Activated naive CD4-positive, alpha-beta T cell (primary cell): Measurements from ENCODE around the gene C19orf25.

ENCODE experiments used
- DNase-seq, 4 experiments: peaks; one replicate each; lab custom pipeline; 2025; lab: John Stamatoyannopoulos, UW

C19orf25 gene

GRCh38 chr19:1433119-1434039 is 45.6 kb downstream of the C19orf25 start:
- no peak for DNase-seq

DNA sequence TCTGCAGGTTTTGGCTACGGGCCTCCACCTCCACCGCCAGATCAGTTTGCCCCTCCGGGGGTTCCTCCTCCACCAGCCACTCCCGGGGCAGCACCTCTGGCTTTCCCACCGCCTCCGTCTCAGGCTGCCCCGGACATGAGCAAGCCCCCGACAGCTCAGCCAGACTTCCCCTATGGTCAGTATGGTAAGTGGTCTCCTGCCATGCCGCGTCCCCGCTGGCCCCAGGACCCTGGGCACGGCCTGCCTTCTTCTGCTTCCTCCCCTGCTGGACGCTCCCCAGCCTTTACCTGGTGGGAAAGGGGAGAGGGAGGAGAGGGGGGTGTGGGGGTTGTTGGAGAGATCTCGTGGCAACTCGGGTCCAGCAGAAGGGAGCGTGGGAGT is 46.5 kb downstream of the C19orf25 start:
- DNase-seq = no peak

GRCh38 chr19:1431759-1432506 is 47.1 kb downstream of the C19orf25 start:
- DNase-seq = no peak

- no peak for DNase-seq
These were observed 48.8 kb downstream of the C19orf25 start for GRCh38 chr19:1430246-1430645.

DNA sequence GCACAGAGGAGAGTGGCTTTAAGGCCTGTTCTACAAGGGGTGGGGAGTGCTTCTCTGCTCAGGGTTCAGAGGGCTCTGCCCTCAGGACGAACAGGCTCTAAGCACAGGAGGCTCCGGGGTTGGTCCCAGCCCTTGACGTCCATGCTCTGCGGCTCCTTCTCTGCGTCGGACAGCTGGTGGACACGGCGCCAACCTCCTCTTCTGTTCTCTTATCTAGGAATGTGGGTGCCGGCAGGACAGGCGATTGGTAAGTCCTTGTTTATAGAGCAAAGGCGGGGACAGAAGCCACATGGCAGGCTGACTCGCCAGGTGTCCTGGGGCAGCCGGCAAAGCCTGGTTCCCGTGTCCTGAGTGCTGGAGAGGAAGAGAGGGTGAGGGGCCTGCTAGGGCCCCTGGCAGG is 49.3 kb downstream of the C19orf25 start:
- no peak for DNase-seq

GRCh38 chr19:1428738-1429391 is 50.1 kb downstream of the C19orf25 start:
- DNase-seq = no peak

DNA sequence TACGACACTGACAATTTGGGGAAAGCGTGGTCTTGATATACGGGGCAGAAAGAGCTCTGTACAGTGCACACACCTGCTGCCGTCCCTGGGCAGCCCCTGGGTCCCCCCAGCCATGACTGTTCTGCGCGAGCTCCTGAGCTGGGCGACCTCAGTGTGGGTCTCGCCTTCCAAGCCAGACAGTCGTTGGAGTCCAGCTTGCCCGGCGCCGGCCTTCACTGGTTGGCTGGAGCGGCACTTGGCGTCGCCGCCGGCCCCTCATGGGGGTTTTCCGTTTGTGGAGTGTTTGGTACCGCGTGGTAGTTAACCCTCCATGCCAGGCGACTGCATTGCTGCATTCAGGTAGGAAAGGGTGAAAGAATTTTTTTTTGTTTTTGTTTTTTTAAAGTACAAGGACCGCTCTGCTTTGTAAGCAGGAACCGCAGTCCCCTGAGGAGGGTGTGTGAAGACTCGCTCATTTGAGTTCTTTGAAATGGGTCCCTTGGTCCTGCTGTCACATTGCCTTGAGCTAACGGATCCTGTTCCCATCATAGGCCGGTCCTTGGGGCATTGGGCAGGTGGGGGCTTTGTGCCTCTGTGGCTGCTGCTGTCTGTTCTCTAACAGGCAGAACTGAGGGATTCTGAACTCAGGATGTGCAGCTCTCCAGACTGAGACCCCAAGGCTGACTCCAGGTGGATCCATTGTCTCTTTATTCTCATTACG is 51.6 kb downstream of the C19orf25 start:
- no peak for DNase-seq

GRCh38 chr19:1426736-1427135 is 52.3 kb downstream of the C19orf25 start:
- DNase-seq = no peak

GRCh38 chr19:1425902-1426301 is 53.1 kb downstream of the C19orf25 start:
- DNase-seq = no peak

DNA sequence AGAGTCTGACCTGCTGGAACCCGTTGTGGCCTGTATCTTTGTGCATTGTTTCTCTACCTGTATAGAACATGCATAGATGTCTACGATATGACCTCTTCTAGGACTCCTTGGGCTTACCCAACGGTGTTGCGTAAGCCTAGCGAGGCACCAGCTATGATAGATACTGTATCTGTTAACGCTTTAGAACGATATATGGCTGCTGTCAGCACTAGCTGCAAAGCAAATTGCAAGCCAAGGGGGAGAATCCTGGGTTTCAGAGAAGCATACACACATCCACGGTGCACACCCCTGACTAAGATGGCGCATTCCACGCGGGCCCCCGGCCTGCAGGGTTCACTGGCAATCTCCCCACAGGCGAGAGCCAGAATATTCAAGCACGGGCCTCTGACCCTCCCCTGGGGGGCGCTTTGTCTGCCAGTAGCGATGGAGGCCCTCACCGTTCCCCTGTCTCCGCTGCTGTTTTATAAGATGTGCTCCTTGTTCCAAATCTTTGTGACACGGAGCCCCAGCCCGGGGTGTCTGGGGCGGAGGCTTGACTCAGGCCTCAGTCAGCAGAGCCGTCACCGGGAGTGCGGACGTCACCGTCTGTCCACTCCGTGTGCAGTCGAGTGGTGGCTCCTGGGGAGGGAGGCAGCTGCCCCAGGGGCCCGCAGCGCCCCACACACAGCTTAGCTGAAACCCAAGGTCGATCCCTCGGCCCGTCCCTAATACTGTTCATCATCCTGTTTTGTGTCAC is 53.7 kb downstream of the C19orf25 start:
- no peak for DNase-seq

GRCh38 chr19:1424192-1424955 is 54.6 kb downstream of the C19orf25 start:
- DNase-seq = no peak

DNA sequence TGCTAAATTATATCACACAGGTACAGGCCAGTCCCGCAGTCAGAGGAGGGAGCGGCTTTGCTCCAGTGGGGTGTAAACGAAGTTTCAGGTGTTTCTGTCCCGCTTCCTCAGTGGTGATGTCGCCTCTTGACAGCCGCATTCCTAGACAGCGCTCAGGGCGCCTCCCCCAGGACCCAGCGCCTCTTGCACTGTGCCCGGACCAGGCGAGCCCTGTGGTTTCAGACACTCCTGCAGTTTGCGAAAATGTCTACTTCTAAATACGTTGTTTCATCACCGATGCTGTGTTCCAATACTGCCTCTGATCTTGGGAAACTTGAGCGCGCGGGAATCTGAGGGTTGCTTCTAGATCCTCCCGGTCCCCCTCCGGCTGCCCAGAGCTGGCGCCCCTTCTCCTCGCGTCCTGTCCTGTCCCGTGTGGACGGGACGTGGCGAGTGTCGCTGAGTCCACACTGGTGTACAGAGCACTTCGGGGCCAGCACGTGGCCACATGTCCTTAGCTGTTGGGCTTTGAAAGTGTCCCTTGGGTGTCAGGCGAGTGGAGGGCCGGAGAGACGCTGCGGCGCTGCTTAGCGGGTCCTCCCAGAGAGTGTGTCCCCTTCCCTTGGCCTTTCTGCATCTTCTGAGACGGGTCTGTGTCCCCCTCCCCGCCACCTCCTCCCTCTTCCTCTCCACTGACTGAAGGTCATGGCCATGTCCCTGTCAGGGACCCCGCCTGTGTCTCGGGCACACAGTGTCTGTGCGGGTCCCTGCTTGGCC is 55.4 kb downstream of the C19orf25 start:
- DNase-seq = no peak
